Amygdala (tissue), 56 donors: ENCODE data around the gene FOSB.
"Not testable (repeated sequence)": the region's sequence is repeated elsewhere in the genome, so short reads cannot be mapped to it uniquely, and the experiment has no call there.

Experiments
- DNase-seq, 56 donors: peaks; one replicate each; lab custom pipeline; 2025; lab: John Stamatoyannopoulos, UW

FOSB gene

DNA sequence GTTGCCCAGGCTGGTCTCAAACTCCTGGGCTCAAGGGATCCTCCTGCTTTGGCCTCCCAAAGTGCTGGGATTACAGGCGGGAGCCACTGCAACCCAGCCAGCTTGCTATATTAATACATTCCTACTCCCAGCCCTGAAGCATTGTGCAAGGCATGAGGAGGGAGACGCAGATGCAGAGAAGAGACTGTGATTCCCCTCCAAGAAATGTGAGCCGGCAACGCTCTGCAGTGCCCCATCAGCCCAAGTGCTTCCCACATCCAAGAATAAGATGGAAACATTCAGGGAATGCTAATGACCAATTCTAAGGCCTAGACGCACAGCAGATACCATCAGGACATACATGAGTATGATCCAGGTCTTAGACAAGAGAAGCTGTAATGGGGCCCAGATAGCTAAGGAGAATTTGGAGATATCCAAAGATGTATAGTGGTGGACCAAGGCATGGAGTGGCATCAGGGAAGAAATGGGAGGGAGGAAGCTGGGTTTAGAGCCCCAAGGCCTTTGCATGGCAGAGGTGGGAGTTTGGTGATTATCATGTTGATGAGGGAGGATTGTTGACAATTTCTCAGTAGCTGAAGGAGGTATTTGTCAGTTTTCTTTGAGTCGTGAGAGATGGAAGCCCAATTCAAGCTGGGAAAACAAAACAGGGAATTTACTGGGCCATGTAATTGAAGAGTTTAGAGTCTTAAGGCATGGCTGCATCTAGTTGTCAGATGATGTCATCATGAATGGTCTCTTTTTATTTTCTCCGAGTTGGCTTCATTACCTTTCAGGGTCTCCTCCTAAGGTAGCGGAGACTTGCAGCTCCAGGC, 33.3 kb downstream of the FOSB start:
- no peak for DNase-seq

DNA sequence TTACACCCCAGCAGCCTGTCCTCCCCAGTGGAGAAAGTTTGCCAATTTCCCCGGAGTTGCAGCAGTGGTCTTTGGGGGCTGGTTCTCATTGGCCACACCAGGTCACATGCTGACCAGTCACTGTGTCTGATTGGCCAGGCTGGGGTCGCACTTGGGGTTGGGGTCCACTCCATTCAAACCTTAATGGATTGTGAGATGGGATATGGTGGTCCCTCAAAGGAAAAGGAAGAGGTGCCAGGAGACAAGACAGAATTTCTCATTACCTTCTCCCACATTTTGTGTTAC, 33.9 kb downstream of the FOSB start:
- no peak for DNase-seq

DNA sequence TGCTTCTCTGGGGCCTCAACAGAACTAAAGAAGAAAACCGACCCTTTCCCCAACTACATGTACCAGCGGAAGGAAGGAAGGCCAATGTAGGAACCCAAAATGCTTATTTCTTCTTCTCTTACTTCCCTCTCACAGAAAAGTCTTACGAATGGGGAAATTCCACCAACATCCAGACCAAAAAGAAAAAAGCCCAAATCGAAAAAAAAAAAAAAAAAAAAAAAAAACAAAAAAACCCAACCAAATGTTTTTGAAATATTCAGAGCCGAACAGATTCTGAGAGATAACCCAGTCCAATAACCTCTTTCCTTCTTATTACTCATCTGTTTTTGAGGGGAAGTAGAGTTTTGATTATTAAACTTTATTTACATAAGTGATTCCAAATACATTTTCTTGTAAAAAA, 34.3 kb downstream of the FOSB start:
- no peak for DNase-seq

DNA sequence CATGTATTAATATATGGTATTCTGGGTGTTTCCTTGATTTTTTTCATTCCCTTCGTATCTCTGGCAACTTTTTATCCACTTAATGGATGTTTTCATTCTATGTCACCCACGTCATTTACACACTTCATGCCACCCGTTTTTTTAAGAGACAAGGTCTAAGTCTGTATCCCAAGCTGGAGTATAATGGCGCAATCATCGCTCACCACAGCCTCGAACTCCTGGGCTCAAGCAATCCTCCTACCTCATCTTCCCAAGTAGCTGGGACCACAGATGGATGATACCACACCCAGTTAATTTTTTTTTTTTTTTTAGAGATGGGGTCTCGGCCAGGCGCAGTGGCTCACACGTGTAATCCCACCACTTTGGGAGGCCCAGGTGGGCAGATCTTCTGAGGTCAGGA, 36.1 kb downstream of the FOSB start:
- no peak for DNase-seq

DNA sequence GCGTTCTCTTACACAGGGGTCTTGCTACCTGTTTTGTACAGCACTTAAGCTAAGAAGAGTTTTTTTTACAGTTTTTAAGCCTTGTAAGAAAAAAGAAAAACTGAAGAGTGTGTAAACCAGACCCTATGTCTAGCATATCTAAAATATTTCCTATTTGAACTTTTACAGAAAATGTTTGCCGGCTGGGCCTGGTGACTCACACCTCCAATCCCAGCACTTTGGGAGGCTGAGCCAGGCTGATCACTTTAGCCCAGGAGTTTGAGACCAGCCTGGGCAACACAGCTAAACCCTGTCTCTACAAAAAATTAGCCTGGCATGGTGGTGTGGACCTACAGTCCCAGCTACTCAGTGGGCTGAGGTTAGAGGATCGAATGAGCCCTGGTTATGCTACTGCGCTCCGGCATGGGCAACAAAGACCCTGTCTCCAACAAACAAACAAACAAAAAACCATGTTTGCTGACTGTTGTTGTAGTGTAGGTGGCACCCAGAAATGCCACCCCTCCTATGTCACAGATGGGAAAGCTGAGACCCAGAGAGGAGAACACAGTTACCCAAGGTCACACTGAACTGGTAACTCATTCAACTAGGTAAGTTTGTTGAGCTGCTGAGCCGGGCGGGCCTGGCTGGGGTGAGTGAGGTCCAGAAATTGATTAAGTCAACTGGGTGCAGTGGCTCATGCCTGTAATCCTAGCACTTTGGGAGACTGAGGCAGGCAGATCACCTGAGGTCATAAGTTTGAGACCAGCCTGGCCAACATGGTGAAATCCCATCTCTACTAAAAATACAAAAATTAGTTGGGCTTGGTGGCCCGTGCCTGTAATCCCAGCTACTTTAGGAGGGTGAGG, 37.6 kb downstream of the FOSB start:
- no peak for DNase-seq

DNA sequence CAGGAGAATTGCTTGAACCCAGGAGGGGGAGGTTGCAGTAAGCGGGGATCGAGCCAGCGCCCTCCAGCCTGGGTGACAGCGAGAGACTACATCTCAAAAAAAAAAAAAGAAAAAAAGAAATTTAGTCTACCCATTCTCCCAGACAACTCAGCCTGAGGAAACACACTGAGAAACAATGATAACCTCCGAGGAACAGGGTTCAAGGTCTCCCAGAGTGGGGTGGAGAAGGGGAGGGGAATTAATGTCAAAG, 38.1 kb downstream of the FOSB start:
- DNase-seq: no peak

DNA sequence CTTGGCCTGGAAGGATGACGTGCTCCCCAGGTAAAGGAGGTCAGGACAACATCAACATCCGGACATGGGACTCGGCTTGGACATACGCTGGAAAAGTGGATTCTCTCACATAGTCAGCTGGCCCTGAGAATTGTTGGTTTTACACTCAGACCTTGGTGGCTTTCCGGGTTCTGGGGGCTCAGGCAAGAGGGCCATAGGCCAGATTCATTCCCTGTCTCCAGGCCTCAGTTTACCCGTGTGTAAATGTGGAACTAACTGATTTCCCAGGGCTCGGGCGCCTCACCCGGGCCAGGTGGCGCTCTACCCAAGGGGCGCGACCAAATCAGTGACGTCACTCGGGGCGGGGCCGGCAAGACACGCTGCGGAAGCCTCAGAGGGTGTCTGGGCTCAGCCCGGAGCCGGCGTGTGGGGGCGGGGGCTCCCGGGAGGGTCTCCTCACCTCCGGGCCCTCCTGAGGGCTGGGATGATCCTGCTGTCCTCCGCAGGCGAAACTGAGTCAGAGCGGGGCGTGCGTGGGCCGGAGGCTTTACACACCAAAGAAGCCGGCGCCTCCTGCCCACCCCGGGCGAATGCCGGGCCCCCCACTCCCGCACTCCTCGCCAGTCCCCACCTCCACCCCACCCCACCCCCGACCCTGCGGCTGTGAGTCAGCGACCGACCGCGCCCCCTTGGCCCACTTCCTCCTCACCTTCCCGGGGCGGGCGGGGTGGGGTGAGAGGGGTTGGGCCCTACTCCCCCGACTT, 38.6 kb downstream of the FOSB start:
- DNase-seq: peak in 54 of 56 donors; percentile 24 to 92 (median 76)

DNA sequence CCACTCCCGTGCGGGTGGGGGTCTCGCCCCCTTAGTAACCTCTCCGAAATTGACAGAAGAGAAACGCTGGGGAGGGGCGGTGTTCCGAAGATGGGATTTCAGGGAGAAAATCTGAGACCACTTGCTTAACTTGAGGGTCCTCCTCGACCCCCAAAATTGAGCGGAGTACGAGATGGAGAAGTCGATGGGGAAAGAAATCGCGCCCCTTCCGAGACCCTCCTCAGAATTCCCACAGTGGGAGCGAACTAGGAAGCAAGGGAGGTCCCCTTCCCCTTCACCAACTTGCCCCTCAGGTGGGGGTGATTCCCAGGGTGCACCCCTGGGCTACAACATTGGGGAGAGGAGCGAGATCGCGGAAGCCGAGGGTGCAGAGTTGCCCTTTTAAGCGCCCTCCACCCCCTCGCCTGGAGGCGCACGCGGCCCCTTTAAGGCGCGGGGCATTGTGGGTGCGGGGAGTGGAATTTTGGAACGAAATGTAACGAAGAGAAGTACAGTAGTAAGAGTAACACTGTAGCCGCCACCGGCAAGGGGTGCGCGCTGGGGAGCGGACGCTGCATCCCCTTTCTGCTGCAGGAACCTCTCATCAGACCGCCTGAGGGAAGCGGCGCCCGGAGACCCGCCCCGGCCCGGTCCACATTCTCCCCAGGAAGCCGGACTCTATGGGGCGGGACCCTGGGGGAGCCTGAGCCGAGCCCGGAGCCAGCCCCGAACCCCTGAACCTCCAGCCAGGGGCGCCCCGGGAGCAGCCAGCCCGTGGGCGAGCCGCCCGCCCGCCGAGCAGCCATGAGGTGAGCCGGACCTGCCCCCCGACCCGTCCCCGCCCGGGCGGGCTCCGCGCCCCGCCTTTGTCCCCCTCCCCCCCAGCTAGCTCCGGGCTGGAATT, 39.4 kb downstream of the FOSB start, which contains the start of gene VASP:
Gene VASP, plus strand, starts transcription at position 491 of the 883 bp plus-strand sequence. Its CDS starts 293 bp downstream, at position 784.
- peak in 52 of 56 donors; percentile 23 to 85 (median 62) for DNase-seq

DNA sequence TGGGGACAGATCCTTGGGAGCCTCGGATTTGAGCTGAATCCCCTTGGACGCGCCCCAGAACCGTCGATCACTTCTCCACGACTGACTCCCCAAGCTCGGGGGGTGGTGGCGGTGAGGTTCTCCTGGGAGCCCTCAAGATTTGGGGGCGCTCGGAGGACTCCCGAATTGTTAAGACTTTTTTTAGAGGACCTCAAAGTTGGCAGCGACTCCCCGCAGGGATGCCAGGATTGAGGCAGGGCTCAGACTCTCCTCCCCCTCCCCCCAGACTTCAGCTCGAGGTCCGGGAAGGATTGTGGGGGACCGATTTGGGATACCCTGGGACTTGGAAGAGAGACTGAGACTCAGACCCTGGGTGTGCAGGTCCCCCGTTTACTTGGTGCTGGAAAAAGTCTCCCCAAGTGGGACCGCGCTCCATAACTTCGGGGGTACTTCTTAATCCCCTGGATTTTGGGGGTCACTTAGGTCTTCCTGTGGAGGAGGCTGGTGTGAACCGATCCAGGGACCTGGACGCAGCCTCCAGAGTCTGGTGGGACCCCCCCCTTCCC, 40.1 kb downstream of the FOSB start:
- peak in 3 of 56 donors; percentile 31 to 45 (median 37) for DNase-seq

DNA sequence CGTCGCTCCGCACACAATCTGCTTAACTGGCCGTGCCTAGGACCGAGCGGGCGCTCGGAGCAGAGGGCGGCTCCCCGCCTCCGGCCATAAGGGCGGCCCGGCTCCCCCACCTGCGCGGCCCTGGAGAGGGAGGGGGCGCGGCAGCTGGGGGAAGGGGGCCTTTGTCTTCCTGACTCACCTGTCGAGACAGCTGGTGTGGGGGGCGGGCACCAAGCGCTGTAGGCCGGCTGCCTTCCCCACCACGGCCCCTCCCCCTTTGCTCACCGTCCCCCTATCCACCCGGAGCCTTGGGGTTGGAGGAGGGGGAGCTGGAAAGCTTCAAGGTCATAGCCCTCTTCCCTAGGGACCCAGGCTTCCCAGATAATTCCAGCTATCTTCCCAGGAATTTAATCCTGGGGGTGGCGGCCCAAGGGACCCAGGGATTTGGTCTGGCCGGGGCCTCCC, 40.6 kb downstream of the FOSB start:
- peak in 1 of 56 donors; percentile 7 for DNase-seq

DNA sequence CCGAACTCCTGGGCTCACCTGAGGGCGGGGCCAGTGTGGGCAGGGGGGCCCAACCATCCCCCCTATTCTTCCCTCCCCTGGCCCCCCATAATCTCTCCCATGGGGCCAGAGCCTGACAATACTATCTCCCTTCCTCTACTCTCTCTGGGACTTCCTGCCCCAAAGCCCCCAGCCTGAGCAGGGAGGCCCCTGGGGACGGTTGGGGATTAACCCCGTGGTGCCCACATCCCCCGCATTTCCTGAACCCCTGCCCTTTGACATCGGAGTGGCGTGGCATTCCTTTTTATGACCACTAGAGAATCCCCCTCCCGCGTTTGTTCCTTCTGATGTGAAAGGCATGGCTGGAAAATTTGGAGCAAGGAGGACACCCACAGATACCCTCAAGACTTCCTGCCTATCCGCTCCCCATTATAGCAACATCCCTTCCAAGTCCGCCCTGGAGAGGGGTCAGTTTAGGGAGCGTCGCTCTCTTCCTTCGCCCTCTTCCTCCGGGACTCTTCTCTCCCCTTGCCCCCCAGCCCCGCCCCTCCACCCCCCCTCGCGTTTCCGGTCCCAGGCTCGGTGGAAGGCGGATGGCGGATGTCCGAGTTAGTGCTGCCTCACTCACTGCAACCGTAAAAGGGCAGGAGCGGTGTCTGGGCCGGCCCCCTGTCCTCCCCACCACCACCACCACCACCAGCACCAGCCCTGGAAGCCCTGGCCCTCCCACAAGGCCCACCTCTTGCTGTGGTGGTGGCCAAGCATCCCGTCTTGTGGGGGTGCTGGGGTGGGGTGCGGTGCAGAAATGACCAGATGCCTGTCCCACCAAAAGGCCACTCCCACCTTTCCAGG, 41.3 kb downstream of the FOSB start:
- peak in 18 of 56 donors; percentile 8 to 45 (median 23) for DNase-seq

DNA sequence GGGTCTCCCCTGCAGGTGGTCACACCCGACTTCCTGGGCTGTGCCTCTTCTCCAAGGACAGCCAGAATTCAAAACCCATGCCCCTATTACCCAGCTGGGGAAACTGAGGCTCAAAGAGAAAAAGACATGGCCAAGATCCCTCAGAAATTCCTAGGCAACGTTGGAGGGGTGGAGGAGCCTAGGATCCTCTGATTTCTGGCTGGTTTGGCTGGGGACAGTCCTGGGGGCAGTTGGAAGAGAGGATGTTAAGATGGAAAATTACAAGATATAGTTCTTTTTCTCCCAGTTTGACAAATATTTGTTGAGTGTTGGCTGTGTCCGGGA, 41.9 kb downstream of the FOSB start:
- no peak for DNase-seq

DNA sequence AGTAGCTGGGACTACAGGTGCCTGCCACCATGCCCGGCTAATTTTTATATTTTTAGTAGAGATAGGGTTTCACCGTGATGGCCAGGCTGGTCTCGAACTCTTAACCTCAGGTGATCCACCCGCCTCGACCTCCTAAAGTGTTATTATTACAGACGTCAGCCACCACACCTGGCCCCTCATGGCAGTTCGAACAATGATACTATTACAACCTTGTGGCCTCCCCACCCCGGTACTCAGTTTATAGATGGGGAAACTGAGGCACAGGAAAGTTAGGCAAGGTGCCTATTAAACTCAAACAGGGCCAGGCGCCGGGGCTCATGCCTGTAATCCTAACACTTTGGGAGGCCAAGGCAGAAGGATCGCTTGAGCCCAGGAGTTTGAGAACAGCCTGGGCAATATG, 42.6 kb downstream of the FOSB start:
- not testable (repeated sequence) for DNase-seq

DNA sequence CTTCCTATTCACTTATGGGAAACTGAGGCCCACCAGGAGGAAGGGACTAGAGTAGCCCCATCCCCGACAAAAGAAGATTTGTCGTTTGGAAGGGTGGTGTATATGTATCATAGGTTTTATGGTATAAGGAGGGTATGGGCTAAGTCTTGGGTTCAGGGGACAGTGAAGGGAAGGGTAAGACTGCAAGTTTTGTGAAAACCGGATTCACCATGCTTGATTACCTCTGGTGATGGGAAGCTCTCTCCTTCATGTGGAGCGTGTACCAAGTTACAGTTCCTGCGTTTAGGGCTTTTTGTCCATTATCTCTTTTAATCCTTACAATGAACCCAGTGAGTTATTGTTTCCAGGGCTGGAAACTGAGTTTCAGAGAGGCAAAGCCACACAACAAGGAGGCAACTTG, 43.3 kb downstream of the FOSB start:
- no peak for DNase-seq

DNA sequence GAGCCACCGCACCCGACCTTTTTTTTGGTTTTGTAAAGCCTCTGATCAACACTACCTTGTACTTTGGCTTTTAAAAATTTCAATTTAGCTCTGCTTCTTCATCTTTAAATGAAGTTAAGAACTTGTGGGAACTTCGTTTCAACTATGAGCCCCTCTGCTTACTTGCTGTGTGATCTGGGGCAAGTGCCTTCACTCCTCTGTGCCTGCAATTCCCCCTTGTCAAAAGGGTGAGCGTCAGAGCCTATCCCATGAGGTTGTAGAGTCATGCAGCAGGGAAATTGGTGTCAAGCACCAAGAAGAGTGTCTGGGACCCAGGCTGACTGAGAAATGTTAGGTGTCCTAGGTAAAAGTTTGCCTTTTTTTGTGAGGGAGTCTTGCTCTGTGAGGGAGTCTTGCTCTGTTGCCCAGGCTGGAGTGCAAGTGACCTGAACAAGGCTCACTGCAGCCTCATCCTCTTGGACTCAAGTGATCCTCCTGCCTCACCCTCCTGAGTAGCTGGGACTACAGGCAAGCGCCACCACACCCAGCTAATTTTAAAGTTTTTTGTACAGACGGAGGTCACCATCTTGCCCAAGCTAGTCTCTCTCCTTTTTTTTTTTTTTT, 45.2 kb downstream of the FOSB start:
- no peak for DNase-seq

DNA sequence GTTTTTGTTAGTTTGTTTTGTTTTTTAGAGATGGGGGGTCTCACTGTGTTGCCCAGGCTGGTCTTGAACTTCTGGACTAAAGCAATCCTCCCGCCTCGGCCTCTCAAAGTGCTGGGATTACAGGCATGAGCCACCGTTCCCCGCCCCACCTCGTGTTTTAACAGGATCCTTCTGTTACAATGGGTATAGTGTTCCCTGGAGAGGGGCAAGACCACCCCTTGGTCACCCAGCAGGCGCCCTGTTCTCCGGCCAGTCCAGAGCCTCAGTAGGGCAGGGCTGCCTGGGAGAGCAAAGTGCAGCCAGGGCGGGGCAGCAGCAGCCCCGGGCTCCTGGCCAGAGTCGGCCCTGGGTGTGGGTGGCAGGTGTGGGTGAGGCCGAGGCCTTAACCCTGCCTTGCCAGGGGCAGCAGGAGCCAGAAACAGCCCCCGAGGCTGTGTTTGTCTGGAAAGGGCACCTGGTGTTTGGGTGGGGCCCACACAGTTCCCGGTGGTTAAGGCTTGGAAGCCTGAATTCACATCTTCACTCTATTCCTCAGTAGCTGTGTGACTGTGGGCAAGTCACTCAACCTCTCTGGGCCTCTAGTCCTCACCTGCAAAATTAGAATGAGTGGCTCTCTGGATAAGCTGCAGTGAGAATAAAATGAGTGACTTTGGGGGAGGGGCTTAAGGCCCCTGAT, 46.7 kb downstream of the FOSB start:
- DNase-seq: no peak

DNA sequence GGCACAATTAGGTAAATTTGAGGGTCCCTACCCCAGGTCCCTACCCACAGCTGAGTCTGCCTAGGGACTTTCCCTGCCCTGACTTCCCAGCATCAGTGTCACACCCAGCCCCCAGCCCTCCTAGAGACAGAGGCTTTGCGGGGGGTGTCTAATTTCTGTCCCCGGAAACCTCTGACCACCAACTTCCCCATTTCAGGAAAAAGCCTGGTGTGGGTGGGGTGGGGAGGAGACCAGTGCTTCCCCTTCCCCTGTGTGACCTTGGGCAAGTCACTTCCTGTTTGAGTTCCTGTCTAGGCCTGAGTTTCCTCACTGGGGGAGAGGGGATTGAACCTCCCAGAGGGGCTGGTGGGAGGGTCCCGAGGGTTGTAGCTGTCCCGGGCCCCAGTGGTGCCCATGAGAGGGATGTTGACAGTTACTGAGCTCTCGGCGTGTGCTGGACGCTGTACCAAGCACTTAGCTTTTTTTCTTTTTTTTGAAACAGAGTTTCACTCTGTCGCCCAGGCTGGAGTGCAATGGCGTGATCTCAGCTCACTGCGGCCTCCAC, 47.4 kb downstream of the FOSB start:
- DNase-seq: peak in 17 of 56 donors; percentile 9 to 57 (median 21)
